WTC11 (cell line): ENCODE results near the gene NSMCE1. TPM values are rescaled to one million over a fixed set of nuclear protein-coding genes. Genes with fewer than 3 reads are reported as not detected.
"Not testable (repeated sequence)": the region's sequence is repeated elsewhere in the genome, so short reads cannot be mapped to it uniquely, and the experiment has no call there.

ENCODE experiments used
- ATAC-seq: fragments of 200-7000 bp; cut with Tn5 transposase; 2 replicates; pipeline ENCODE4 v1.10.0; 2021; ENCODE audit warnings: mild to moderate bottlenecking, moderate library complexity
- CTCF ChIA-PET: fragments of 300-600 bp; sonication (Branson Sonifier 250); formaldehyde crosslinking; loops from one replicate; lab custom pipeline; 2021; ENCODE audit warnings: antibody characterized with exemption; lab: Charles Lee
- POLR2A ChIA-PET: fragments of 350-600 bp; sonication (Branson Sonifier 250); formaldehyde crosslinking; loops from one replicate; lab custom pipeline; 2021; ENCODE audit warnings: antibody characterized with exemption; lab: Charles Lee
- DNase-seq: peaks from one replicate; pipeline ENCODE4 v3.0.0; 2021; ENCODE audit warnings: low spot score
- H3K27ac Mint-ChIP-seq: 2 replicates; pipeline ENCODE4 v1.8.0; 2021; ENCODE audit warnings: mixed read lengths
- H3K27me3 Mint-ChIP-seq: 2 replicates; pipeline ENCODE4 v1.8.0; 2021; ENCODE audit warnings: low read depth, mild to moderate bottlenecking, moderate library complexity, mixed read lengths
- H3K36me3 Mint-ChIP-seq: 2 replicates; pipeline ENCODE4 v1.8.0; 2021; ENCODE audit warnings: mixed read lengths
- H3K4me1 Mint-ChIP-seq: 2 replicates; pipeline ENCODE4 v1.8.0; 2022; ENCODE audit warnings: mixed read lengths
- H3K4me3 Mint-ChIP-seq: 2 replicates; pipeline ENCODE4 v1.8.0; 2021; ENCODE audit warnings: mild to moderate bottlenecking, moderate library complexity, mixed read lengths
- H3K9me3 Mint-ChIP-seq: 2 replicates; pipeline ENCODE4 v1.8.0; 2021; ENCODE audit warnings: mixed read lengths
- AR ChIP-seq: fragments of 250-450 bp; sonication (Bioruptor Pico); IDR thresholded peaks from 2 replicates; pipeline ENCODE4 v1.9.0; 2021; ENCODE audit warnings: mild to moderate bottlenecking
- ATF2 ChIP-seq: sonication (generic); formaldehyde crosslinking; IDR thresholded peaks from 2 replicates; pipeline ENCODE4 v1.8.1; 2022; ENCODE audit warnings: low read depth, missing genetic modification reagents, borderline replicate concordance
- CBFB ChIP-seq: sonication (generic); formaldehyde crosslinking; IDR thresholded peaks from 2 replicates; pipeline ENCODE4 v1.8.1; 2022; ENCODE audit warnings: mild to moderate bottlenecking, low read depth, missing genetic modification reagents
- EMX1 ChIP-seq: fragments of 250-450 bp; sonication (Bioruptor Pico); IDR thresholded peaks from 2 replicates; pipeline ENCODE4 v1.8.0; 2021; ENCODE audit warnings: mild to moderate bottlenecking
- ERG ChIP-seq: fragments of 250-450 bp; sonication (Bioruptor Pico); IDR thresholded peaks from 2 replicates; pipeline ENCODE4 v1.8.0; 2021; ENCODE audit warnings: mild to moderate bottlenecking
- GRHL2 ChIP-seq: fragments of 250-450 bp; sonication (Bioruptor Pico); IDR thresholded peaks from 2 replicates; pipeline ENCODE4 v1.8.0; 2022; ENCODE audit warnings: mild to moderate bottlenecking, moderate library complexity; ENCODE audit not compliant: insufficient replicate concordance, severe bottlenecking
- NR2C2 ChIP-seq: sonication (generic); formaldehyde crosslinking; IDR thresholded peaks from 2 replicates; pipeline ENCODE4 v1.8.0; 2022; ENCODE audit warnings: mild to moderate bottlenecking, missing genetic modification reagents
- OVOL2 ChIP-seq: fragments of 250-450 bp; sonication (Bioruptor Pico); IDR thresholded peaks from 2 replicates; pipeline ENCODE4 v1.9.0; 2021; ENCODE audit warnings: mild to moderate bottlenecking, borderline replicate concordance
- TP53 ChIP-seq: sonication (generic); formaldehyde crosslinking; IDR thresholded peaks from 2 replicates; pipeline ENCODE4 v1.8.1; 2023; ENCODE audit warnings: mild to moderate bottlenecking, missing genetic modification reagents
- USF2 ChIP-seq: sonication (generic); formaldehyde crosslinking; IDR thresholded peaks from 2 replicates; pipeline ENCODE4 v1.8.1; 2023; ENCODE audit warnings: mild to moderate bottlenecking, missing genetic modification reagents, moderate library complexity
- ZMAT4 ChIP-seq: fragments of 250-450 bp; sonication (Bioruptor Pico); IDR thresholded peaks from 2 replicates; pipeline ENCODE4 v1.9.0; 2021; ENCODE audit warnings: mild to moderate bottlenecking
- ZNF263 ChIP-seq: sonication (generic); formaldehyde crosslinking; IDR thresholded peaks from 2 replicates; pipeline ENCODE4 v1.8.1; 2022; ENCODE audit warnings: low read depth, mild to moderate bottlenecking, moderate library complexity, missing genetic modification reagents
- ZNF281 ChIP-seq: sonication (generic); formaldehyde crosslinking; IDR thresholded peaks from 2 replicates; pipeline ENCODE4 v1.8.0; 2023; ENCODE audit warnings: mild to moderate bottlenecking, missing genetic modification reagents
- ZNF425 ChIP-seq: fragments of 250-450 bp; sonication (Bioruptor Pico); conservative IDR thresholded peaks from 2 replicates; pipeline ENCODE4 v1.9.0; 2021; ENCODE audit warnings: mild to moderate bottlenecking
- ZNF532 ChIP-seq: fragments of 250-450 bp; sonication (Bioruptor Pico); IDR thresholded peaks from 2 replicates; pipeline ENCODE4 v1.9.0; 2021; ENCODE audit warnings: mild to moderate bottlenecking, borderline replicate concordance
- total RNA-seq: library from RNA; stranded (reverse); gene quantifications from 3 replicates; pipeline ENCODE4 v1.2.3, GENCODE V29; 2021

NSMCE1 gene
- total RNA-seq, 1 experiment from 2014 or later, result 29.4 TPM

GRCh38 chr16:27202923-27203506 lies 65.6 kb downstream of the NSMCE1 start (continued):
- TF ChIP-seq ZNF532, result no peak
- TF ChIP-seq OVOL2, result no peak
- TF ChIP-seq ZNF281 (CRISPR knock-in tag), result 0 out of 2 replicates have a peak, but pooled peaks have one; percentile 26

- H3K27me3 Mint-ChIP-seq, DNase-seq, H3K36me3 Mint-ChIP-seq, H3K27ac Mint-ChIP-seq, H3K4me3 Mint-ChIP-seq, ATAC-seq, POLR2A ChIA-PET: not testable (repeated sequence)
- CTCF ChIA-PET, result interaction anchor here (3.9 kb wide), 1 partner anchor 21 kb away, joined by 31 read pairs; no protein-coding TSS in a partner anchor
- Mint-ChIP-seq H3K9me3 (peaks cover 10% of the 10 kb centered on the region), H3K4me1 (peaks cover 27% of the 10 kb centered on the region)
Measured at GRCh38 chr16:27200914-27201313, 67.7 kb downstream of the NSMCE1 start.

GRCh38 chr16:27199736-27200135 lies 68.8 kb downstream of the NSMCE1 start:
- Mint-ChIP-seq H3K4me3 (no peak overlapping the region), H3K4me1 (peaks cover 27% of the 10 kb centered on the region), H3K27ac (no peak overlapping the region), H3K36me3 (no peaks in the 10 kb centered on the region), H3K9me3 (peaks cover 17% of the 10 kb centered on the region), H3K27me3 (peaks cover 3% of the 10 kb centered on the region)
- ATAC-seq (no peak), DNase-seq (no peak)
- CTCF ChIA-PET, result interaction anchor here (0.6 to 2.0 kb wide), 4 partner anchors 19 to 177 kb away, joined by 3 to 14 read pairs (median 4); no protein-coding TSS in a partner anchor
- POLR2A ChIA-PET, result interaction anchor here (0.9 kb wide), 1 partner anchor 118 kb away, joined by 3 read pairs; no protein-coding TSS in a partner anchor
- no peak for TF ChIP-seq EMX1
- TF ChIP-seq ZNF425 (CRISPR knock-in tag), result no peak
- TF ChIP-seq AR (CRISPR knock-in tag), result no peak
- no peak for TF ChIP-seq ZMAT4 (CRISPR knock-in tag)
- no peak for TF ChIP-seq ATF2 (CRISPR knock-in tag)
- no peak for TF ChIP-seq USF2
- TF ChIP-seq CBFB, result no peak
- TF ChIP-seq TP53 (CRISPR knock-in tag), result no peak
- no peak for TF ChIP-seq GRHL2 (CRISPR knock-in tag)
- TF ChIP-seq ERG (CRISPR knock-in tag), result no peak
- no peak for TF ChIP-seq ZNF263 (CRISPR knock-in tag)
- TF ChIP-seq NR2C2 (CRISPR knock-in tag), result no peak
